ENCODE data around the gene SLC6A11. TPM values are rescaled to one million over a fixed set of nuclear protein-coding genes. Genes with fewer than 3 reads are reported as not detected.

The SLC6A11 gene
- total and polyA plus RNA-seq, 2 donors (not counting 1 experiment from before 2014, with no cell fraction given) = not detected

GRCh38 chr3:10778492-10779292 is 37.3 kb upstream of the SLC6A11 start:
- Mint-ChIP-seq H3K4me1 (no peaks in the 10 kb centered on the region), H3K27me3 (peaks cover 46% of the 10 kb centered on the region), H3K9me3 (ENCODE audit: insufficient read depth) (no peaks in the 10 kb centered on the region), H3K27ac (no peak overlapping the region), H3K4me3 (no peak overlapping the region)
- H3K4me3 ChIP-seq (ENCODE audit: control extremely low read depth in 1 of 5, extremely low read depth in 1 of 5, insufficient read depth in 1 of 5, low read depth in 2 of 5, low read length in 4 of 5) = no peak overlapping the region
- no peaks in the 10 kb centered on the region for H3K36me3 ChIP-seq (replicated peaks in 1 of 2; ENCODE audit: control extremely low read depth in 1 of 2, control insufficient read depth in 1 of 2, extremely low read depth in 1 of 2, insufficient read depth in 2 of 2, low read length in 1 of 2)
- CTCF ChIA-PET = no interaction called here
- POLR2A ChIA-PET = no interaction called here
- H4K20me1 ChIP-seq (ENCODE audit: control insufficient read depth, insufficient read depth, low read length, poor library complexity, severe bottlenecking) = no peaks in the 10 kb centered on the region
- intact Hi-C loops (cut with micrococcal nuclease) = no loop called here
- H3K79me2 ChIP-seq (ENCODE audit: control insufficient read depth, insufficient read depth, low read length) = no peaks in the 10 kb centered on the region
- H3K27ac ChIP-seq (ENCODE audit: low read length in 2 of 2) = no peak overlapping the region
- H3K4me1 ChIP-seq (ENCODE audit: control insufficient read depth in 2 of 2, insufficient read depth in 2 of 2, low read length in 2 of 2) = no peaks in the 10 kb centered on the region
- H2AFZ ChIP-seq (ENCODE audit: insufficient read depth, low read depth, low read length, poor library complexity, severe bottlenecking) = no peak overlapping the region
- ATAC-seq (ENCODE audit: low read depth) (no peak), DNase-seq (no peak)
- TF ChIP-seq, protein P1, sequence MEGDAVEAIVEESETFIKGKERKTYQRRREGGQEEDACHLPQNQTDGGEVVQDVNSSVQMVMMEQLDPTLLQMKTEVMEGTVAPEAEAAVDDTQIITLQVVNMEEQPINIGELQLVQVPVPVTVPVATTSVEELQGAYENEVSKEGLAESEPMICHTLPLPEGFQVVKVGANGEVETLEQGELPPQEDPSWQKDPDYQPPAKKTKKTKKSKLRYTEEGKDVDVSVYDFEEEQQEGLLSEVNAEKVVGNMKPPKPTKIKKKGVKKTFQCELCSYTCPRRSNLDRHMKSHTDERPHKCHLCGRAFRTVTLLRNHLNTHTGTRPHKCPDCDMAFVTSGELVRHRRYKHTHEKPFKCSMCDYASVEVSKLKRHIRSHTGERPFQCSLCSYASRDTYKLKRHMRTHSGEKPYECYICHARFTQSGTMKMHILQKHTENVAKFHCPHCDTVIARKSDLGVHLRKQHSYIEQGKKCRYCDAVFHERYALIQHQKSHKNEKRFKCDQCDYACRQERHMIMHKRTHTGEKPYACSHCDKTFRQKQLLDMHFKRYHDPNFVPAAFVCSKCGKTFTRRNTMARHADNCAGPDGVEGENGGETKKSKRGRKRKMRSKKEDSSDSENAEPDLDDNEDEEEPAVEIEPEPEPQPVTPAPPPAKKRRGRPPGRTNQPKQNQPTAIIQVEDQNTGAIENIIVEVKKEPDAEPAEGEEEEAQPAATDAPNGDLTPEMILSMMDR (IDR thresholded peaks at IDR 0.05) = no peak
- no peak for TF ChIP-seq EZH2 (IDR thresholded peaks at IDR 0.05; ENCODE audit: borderline replicate concordance, insufficient read depth, low read depth, low read length, poor library complexity, severe bottlenecking)
- peaks cover 0 to 7% (median 0%) of the 10 kb centered on the region in 3 donors for H3K9me3 ChIP-seq (ENCODE audit: control extremely low read depth in 1 of 3, control insufficient read depth in 2 of 3, insufficient read depth in 1 of 3, low read length in 2 of 3)
- H3K4me2 ChIP-seq (replicated peaks; ENCODE audit: low read depth, low read length, poor library complexity, severe bottlenecking) = no peak overlapping the region
- peaks cover 0 to 5% (median 2%) of the 10 kb centered on the region in 4 experiments for H3K27me3 ChIP-seq (replicated peaks in 1 of 4; ENCODE audit: control extremely low read depth in 1 of 4, control insufficient read depth in 3 of 4, insufficient read depth in 4 of 4, low read length in 3 of 4)
- 96% methylated on average over 7 of the region's 8 CpGs for WGBS (ENCODE audit: insufficient coverage)
- no peak overlapping the region for H3K9ac ChIP-seq (ENCODE audit: low read length)

GRCh38 chr3:10779293-10779805 is 36.7 kb upstream of the SLC6A11 start:
- H3K4me3 ChIP-seq (ENCODE audit: control extremely low read depth in 1 of 5, extremely low read depth in 1 of 5, insufficient read depth in 1 of 5, low read depth in 2 of 5, low read length in 4 of 5) = no peak overlapping the region
- intact Hi-C loops (cut with micrococcal nuclease) = no loop called here
- no peaks in the 10 kb centered on the region for H3K4me1 Mint-ChIP-seq
- H3K27ac Mint-ChIP-seq = no peak overlapping the region
- H3K36me3 ChIP-seq (replicated peaks in 1 of 2; ENCODE audit: control extremely low read depth in 1 of 2, control insufficient read depth in 1 of 2, extremely low read depth in 1 of 2, insufficient read depth in 2 of 2, low read length in 1 of 2) = no peaks in the 10 kb centered on the region
- H3K4me1 ChIP-seq (ENCODE audit: control insufficient read depth in 2 of 2, insufficient read depth in 2 of 2, low read length in 2 of 2) = no peaks in the 10 kb centered on the region
- no peak for TF ChIP-seq EZH2 (IDR thresholded peaks at IDR 0.05; ENCODE audit: borderline replicate concordance, insufficient read depth, low read depth, low read length, poor library complexity, severe bottlenecking)
- TF ChIP-seq, protein P1 (IDR thresholded peaks at IDR 0.05) = no peak
- CTCF ChIA-PET = no interaction called here
- H3K27ac ChIP-seq (ENCODE audit: low read length in 2 of 2) = no peak overlapping the region
- no peaks in the 10 kb centered on the region for H3K9me3 Mint-ChIP-seq (ENCODE audit: insufficient read depth)
- no peak for DNase-seq
- H2AFZ ChIP-seq (ENCODE audit: insufficient read depth, low read depth, low read length, poor library complexity, severe bottlenecking) = no peak overlapping the region
- ATAC-seq (ENCODE audit: low read depth) = no peak
- WGBS (ENCODE audit: insufficient coverage) = 87% methylated on average over 8 of the region's 8 CpGs
- H3K27me3 ChIP-seq (replicated peaks in 1 of 4; ENCODE audit: control extremely low read depth in 1 of 4, control insufficient read depth in 3 of 4, insufficient read depth in 4 of 4, low read length in 3 of 4) = peaks cover 0 to 9% (median 5%) of the 10 kb centered on the region in 4 experiments
- no peaks in the 10 kb centered on the region for H3K79me2 ChIP-seq (ENCODE audit: control insufficient read depth, insufficient read depth, low read length)
- POLR2A ChIA-PET = no interaction called here
- H4K20me1 ChIP-seq (ENCODE audit: control insufficient read depth, insufficient read depth, low read length, poor library complexity, severe bottlenecking) = no peaks in the 10 kb centered on the region
- peaks cover 0 to under 1% (median 0%) of the 10 kb centered on the region in 3 donors for H3K9me3 ChIP-seq (ENCODE audit: control extremely low read depth in 1 of 3, control insufficient read depth in 2 of 3, insufficient read depth in 1 of 3, low read length in 2 of 3)
- no peak overlapping the region for H3K4me2 ChIP-seq (replicated peaks; ENCODE audit: low read depth, low read length, poor library complexity, severe bottlenecking)
- no peak overlapping the region for H3K9ac ChIP-seq (ENCODE audit: low read length)
- no peak overlapping the region for H3K4me3 Mint-ChIP-seq
- H3K27me3 Mint-ChIP-seq = peaks cover 47% of the 10 kb centered on the region

Data from B cell (primary cell).